Vagina (tissue), 2 donors: ENCODE data around the gene CACYBP. TPM values are rescaled to one million over a fixed set of nuclear protein-coding genes. Genes with fewer than 3 reads are reported as not detected.
A peak's percentile ranks its signal among the peaks of the same experiment; 100 is the strongest.

Experiments
- DNase-seq, 2 donors: peaks; one replicate each; pipeline ENCODE4 v3.0.0-alpha.2; 2017; ENCODE audit errors: extremely low spot score in 2 of 2
- H3K27ac ChIP-seq: fragments of 200-600 bp; sonication (generic); one replicate; pipeline ENCODE4 v1.5.1; 2019
- H3K27me3 ChIP-seq: fragments of 200-600 bp; sonication (generic); one replicate; pipeline ENCODE4 v1.5.1; 2019
- H3K36me3 ChIP-seq, 2 donors: fragments of 200-600 bp; sonication (generic); one replicate each; pipeline ENCODE4 v1.5.1; 2017 to 2019
- H3K4me1 ChIP-seq: fragments of 200-600 bp; sonication (generic); one replicate; pipeline ENCODE4 v1.5.1; 2019
- H3K4me3 ChIP-seq, 2 donors: fragments of 200-600 bp; sonication (generic); 1 replicate in 1 of 2; 2 replicates in 1 of 2; pipeline ENCODE4 v1.5.1; 2016 to 2019
- H3K9me3 ChIP-seq: fragments of 200-600 bp; sonication (generic); one replicate; pipeline ENCODE4 v1.5.1; 2019
- POLR2A ChIP-seq, 2 donors: fragments of 450-650 bp; IDR thresholded peaks; one replicate each; pipeline ENCODE4 v1.6.1; 2017; ENCODE audit warnings: antibody characterized with exemption in 2 of 2, mild to moderate bottlenecking in 2 of 2, moderate library complexity in 2 of 2
- POLR2AphosphoS5 ChIP-seq, 2 donors: sonication (generic); formaldehyde crosslinking; IDR thresholded peaks; one replicate each; pipeline ENCODE4 v1.9.0; 2017; ENCODE audit warnings: antibody characterized with exemption in 2 of 2, mild to moderate bottlenecking in 2 of 2, low read depth in 1 of 2; ENCODE audit not compliant: insufficient read depth in 1 of 2
- intact Hi-C: fragments of 100-400 bp; cut with DNase I; formaldehyde crosslinking; loops from one replicate; pipeline ENCODE4 v1.15.1; 2023
- total RNA-seq: library from RNA; depleted of rRNA; stranded (reverse); fragments of >200 nt; gene quantifications from one replicate; pipeline ENCODE4 v1.2.3, GENCODE V29; 2016
- TF ChIP-seq, protein P1 (sequence below), 3 experiments: fragments of 450-650 bp in 2 of 3; fragments of 200-600 bp in 1 of 3; sonication (generic) in 1 of 3; IDR thresholded peaks; one replicate each; pipeline ENCODE4 v1.5.1; 2017 to 2019; ENCODE audit warnings: antibody characterized with exemption in 3 of 3, mild to moderate bottlenecking in 2 of 3, moderate library complexity in 2 of 3

Gene CACYBP
- total RNA-seq, 1 donor from 2014 or later = 60.9 TPM

DNA sequence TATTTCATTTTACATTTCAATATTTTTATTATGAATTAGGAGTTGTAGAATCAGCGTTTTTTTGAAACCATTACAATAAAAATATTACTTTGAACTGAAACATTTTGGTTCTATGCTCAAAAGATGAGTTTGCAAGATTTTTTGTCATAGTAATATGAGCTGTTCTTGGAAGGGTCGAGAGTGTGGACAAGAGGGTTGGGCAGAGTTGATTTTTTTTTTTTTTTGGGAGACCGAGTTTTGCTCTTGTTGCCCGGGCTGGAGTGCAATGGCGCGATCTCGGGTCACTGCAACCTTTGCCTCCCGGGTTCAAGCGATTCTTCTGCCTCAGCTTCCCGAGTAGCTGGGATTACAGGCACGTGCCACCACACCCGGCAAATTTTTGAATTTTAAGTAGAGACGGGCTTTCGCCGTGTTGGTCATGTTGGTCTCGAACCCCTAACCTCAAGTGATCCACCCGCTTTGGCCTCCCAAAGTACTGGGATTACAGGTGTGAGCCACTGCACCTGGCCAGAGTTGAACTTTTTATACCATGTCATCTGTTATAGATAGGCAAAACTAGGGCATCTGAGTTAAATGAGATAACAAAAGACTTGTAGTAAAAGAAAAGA is 3.3 kb downstream of the CACYBP start:
- H3K4me1 ChIP-seq = peaks cover 45% of the 10 kb centered on the region
- DNase-seq = no peak
- peaks cover 0 to 14% of the 10 kb centered on the region in 2 donors for H3K36me3 ChIP-seq
- peak overlapping the region; percentile 8 for H3K27ac ChIP-seq
- no peaks in the 10 kb centered on the region for H3K9me3 ChIP-seq
- no peak for TF ChIP-seq POLR2AphosphoS5 (IDR thresholded peaks at IDR 0.05; ENCODE audit: insufficient read depth in 1 of 2, low read depth in 1 of 2)
- no peak for TF ChIP-seq POLR2A (IDR thresholded peaks at IDR 0.05)
- TF ChIP-seq, protein P1, sequence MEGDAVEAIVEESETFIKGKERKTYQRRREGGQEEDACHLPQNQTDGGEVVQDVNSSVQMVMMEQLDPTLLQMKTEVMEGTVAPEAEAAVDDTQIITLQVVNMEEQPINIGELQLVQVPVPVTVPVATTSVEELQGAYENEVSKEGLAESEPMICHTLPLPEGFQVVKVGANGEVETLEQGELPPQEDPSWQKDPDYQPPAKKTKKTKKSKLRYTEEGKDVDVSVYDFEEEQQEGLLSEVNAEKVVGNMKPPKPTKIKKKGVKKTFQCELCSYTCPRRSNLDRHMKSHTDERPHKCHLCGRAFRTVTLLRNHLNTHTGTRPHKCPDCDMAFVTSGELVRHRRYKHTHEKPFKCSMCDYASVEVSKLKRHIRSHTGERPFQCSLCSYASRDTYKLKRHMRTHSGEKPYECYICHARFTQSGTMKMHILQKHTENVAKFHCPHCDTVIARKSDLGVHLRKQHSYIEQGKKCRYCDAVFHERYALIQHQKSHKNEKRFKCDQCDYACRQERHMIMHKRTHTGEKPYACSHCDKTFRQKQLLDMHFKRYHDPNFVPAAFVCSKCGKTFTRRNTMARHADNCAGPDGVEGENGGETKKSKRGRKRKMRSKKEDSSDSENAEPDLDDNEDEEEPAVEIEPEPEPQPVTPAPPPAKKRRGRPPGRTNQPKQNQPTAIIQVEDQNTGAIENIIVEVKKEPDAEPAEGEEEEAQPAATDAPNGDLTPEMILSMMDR (IDR thresholded peaks at IDR 0.05) = no peak
- no peak overlapping the region for H3K4me3 ChIP-seq
- intact Hi-C loops = no loop called here
- no peaks in the 10 kb centered on the region for H3K27me3 ChIP-seq

DNA sequence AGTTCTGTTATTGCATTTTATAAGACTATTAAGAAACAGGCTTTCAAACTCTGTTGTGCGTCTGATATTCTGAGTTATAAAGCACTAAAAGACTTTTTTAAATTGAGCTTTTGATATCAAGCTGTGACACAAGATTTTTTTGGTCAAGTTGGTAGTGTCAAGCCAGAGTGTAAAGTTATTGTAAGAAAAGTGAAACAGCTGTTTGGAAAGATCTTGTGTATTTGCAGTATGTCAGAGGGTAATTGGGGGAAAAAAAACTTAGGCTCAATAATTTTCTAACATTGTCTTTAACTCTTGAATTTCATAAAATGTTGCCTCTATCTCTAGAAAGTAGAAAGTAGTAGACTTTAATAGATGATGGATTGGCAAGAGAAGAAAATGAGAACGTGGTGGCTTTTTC is 3.8 kb downstream of the CACYBP start:
- DNase-seq = no peak
- intact Hi-C loops = no loop called here
- TF ChIP-seq POLR2A (IDR thresholded peaks at IDR 0.05) (no peak), POLR2AphosphoS5 (IDR thresholded peaks at IDR 0.05; ENCODE audit: insufficient read depth in 1 of 2, low read depth in 1 of 2) (no peak)
- TF ChIP-seq, protein P1 (IDR thresholded peaks at IDR 0.05) = no peak
- H3K27me3 ChIP-seq = no peaks in the 10 kb centered on the region
- no peaks in the 10 kb centered on the region for H3K9me3 ChIP-seq
- no peak overlapping the region for H3K27ac ChIP-seq
- H3K4me3 ChIP-seq = no peak overlapping the region
- H3K4me1 ChIP-seq = peaks cover 43% of the 10 kb centered on the region
- peaks cover 0 to 19% of the 10 kb centered on the region in 2 donors for H3K36me3 ChIP-seq

DNA sequence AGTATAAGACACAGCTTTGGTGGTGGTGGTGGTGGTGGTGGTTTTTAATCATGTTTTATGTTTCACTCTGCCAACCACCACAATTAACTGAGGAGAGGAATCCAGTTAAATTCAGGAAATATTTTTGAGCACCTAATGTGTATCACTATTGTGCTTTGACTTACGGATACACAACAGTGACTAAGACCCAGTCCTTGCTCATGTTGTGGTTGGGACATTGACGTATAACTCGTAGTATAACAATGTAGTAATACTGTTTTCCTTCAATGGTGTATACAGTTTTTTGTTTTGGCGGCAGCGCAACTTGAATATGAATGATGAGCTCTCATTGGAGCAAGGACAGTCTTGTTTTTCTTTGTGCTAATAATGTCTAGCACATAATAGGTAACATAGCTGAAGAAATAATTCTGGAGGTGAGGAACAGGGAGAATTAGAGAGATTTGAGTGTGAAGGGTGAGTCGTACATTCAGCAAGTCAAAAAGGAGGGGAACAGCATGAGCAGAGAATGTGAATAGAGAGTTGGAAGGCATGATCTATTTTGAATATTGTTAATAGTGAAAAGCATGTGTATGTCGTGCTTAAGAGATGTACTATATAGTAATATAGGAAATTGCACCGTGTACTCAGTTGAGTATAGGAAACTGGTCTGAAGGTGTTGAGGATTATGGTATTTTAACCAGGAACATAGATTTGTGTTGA is 5.5 kb downstream of the CACYBP start:
- Histone ChIP-seq H3K4me3 (no peak overlapping the region), H3K9me3 (no peaks in the 10 kb centered on the region), H3K27ac (no peak overlapping the region), H3K36me3 (peaks cover 0 to 36% of the 10 kb centered on the region in 2 donors), H3K4me1 (peaks cover 38% of the 10 kb centered on the region), H3K27me3 (no peaks in the 10 kb centered on the region)
- intact Hi-C loops = no loop called here
- no peak for DNase-seq
- TF ChIP-seq POLR2A (IDR thresholded peaks at IDR 0.05) (no peak), POLR2AphosphoS5 (IDR thresholded peaks at IDR 0.05; ENCODE audit: insufficient read depth in 1 of 2, low read depth in 1 of 2) (no peak)
- TF ChIP-seq, protein P1 (IDR thresholded peaks at IDR 0.05) = no peak

DNA sequence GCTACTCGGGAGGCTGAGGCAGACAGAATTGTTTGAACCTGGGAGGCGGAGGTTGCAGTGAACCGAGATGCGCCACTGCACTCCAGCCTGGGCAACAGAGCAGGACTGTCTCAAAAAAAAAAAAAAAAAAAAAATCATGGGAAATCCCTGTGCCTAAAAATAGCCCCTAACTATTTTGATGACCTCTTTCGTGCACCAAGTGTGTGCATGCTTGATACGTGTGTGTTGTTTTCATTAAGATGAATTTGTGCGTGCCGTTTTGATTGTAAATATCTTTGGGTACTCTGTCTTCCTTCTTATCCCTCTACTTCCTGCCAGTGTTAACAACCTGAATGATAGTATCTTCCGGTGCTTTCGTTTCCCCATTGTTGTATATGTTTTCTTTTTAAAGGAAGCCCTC is 9.8 kb downstream of the CACYBP start:
- Histone ChIP-seq H3K4me3 (no peak overlapping the region), H3K4me1 (peaks cover under 1% of the 10 kb centered on the region), H3K36me3 (peaks cover 0 to 68% of the 10 kb centered on the region in 2 donors), H3K27ac (no peak overlapping the region), H3K27me3 (no peaks in the 10 kb centered on the region), H3K9me3 (no peaks in the 10 kb centered on the region)
- intact Hi-C loops = no loop called here
- no peak for DNase-seq
- TF ChIP-seq POLR2A (IDR thresholded peaks at IDR 0.05) = no peak
- TF ChIP-seq, protein P1 (IDR thresholded peaks at IDR 0.05) = no peak
- no peak for TF ChIP-seq POLR2AphosphoS5 (IDR thresholded peaks at IDR 0.05; ENCODE audit: insufficient read depth in 1 of 2, low read depth in 1 of 2)

DNA sequence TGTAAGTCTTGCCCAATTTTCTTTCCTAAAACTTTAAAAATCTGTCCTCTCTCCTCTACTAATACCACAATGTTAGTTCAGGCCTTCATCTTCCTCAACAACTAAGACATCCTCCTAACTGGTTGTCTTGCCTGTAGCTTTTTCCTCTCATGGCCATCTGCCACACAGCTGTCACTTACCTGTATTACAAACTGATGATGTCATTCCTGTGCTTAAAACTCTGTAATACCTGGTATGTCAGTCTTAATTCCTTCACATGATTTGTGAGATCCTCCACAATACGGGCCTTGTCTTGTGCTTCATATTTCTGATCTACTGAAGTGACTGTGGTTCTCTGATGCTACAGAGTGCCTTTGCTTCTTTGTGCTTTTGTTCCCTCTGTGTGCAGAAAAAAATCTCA is 13.7 kb downstream of the CACYBP start:
- Histone ChIP-seq H3K4me1 (no peaks in the 10 kb centered on the region), H3K27ac (no peak overlapping the region), H3K9me3 (no peaks in the 10 kb centered on the region), H3K36me3 (peaks cover 0 to 87% of the 10 kb centered on the region in 2 donors), H3K4me3 (no peak overlapping the region), H3K27me3 (no peaks in the 10 kb centered on the region)
- no peak for DNase-seq
- intact Hi-C loops = no loop called here
- TF ChIP-seq, protein P1 (IDR thresholded peaks at IDR 0.05) = no peak
- TF ChIP-seq POLR2AphosphoS5 (IDR thresholded peaks at IDR 0.05; ENCODE audit: insufficient read depth in 1 of 2, low read depth in 1 of 2) (no peak), POLR2A (IDR thresholded peaks at IDR 0.05) (no peak)
